ENCODE results near the gene FER. TPM values are rescaled to one million over a fixed set of nuclear protein-coding genes. Genes with fewer than 3 reads are reported as not detected.

The FER gene
- total and polyA plus RNA-seq, 2 of the 8 experiments (the other 6 are each of a cell fraction or from before 2014, with no cell fraction given), result 1.3 to 15.8 TPM

- no peak for TF ChIP-seq BACH1 (IDR thresholded peaks at IDR 0.05; ENCODE audit: low read length)
- no peak for TF ChIP-seq TAF1 (IDR thresholded peaks at IDR 0.05; ENCODE audit: low read depth, low read length)
- no peak for TF ChIP-seq EP300 (IDR thresholded peaks at IDR 0.05; ENCODE audit: borderline replicate concordance in 1 of 2, low read depth in 2 of 2, low read length in 2 of 2)
- no peak for TF ChIP-seq TCF12 (IDR thresholded peaks at IDR 0.05; ENCODE audit: low read depth, low read length)
- no peak for TF ChIP-seq POU5F1 (IDR thresholded peaks at IDR 0.05; ENCODE audit: low read depth, low read length)
- no peak for TF ChIP-seq KDM4A (IDR thresholded peaks at IDR 0.05; ENCODE audit: low read depth, low read length, severe bottlenecking)
- no peak for TF ChIP-seq CHD7 (IDR thresholded peaks at IDR 0.05; ENCODE audit: insufficient replicate concordance, low read length)
- no peak for TF ChIP-seq EZH2 (IDR thresholded peaks at IDR 0.05; ENCODE audit: low read depth, low read length, severe bottlenecking)
These were observed 478.3 kb downstream of the FER start (continued) for GRCh38 chr5:109225716-109226625.
